ENCODE measurements around the gene DDX20.

GRCh38 chr1:111723871-111724270 lies 31.8 kb upstream of the DDX20 start:
- TF ChIP-seq CTCF (IDR thresholded peaks at IDR 0.05; ENCODE audit: low read length) = no peak
- no peak for TF ChIP-seq EZH2 (IDR thresholded peaks at IDR 0.05; ENCODE audit: borderline replicate concordance, low read length)
